ENCODE data around the gene CXCL16. TPM values are rescaled to one million over a fixed set of nuclear protein-coding genes. Genes with fewer than 3 reads are reported as not detected.
A peak's percentile ranks its signal among the peaks of the same experiment; 100 is the strongest.

Gene CXCL16
- total RNA-seq, 6 experiments from 2014 or later, result 13.3 to 69.6 (median 31.3) TPM

GRCh38 chr17:4780325-4780955 lies 40.7 kb upstream of the CXCL16 start:
- ATAC-seq (no peak), DNase-seq (no peak)
- intact Hi-C loops (cut with DNase I), result loop anchor here (10.0 kb wide), 1 partner anchor 46 kb away; the partner anchor contains the start of genes CXCL16 (in 2 of the 2), MED11 (in 2 of the 2) and ZMYND15 (in 2 of the 2)

GRCh38 chr17:4777969-4778760 lies 38.4 kb upstream of the CXCL16 start:
- Histone ChIP-seq H3K4me1 (no peaks in the 10 kb centered on the region), H3K27me3 (no peaks in the 10 kb centered on the region), H3K27ac (no peak overlapping the region), H3K36me3 (no peaks in the 10 kb centered on the region), H3K4me3 (no peak overlapping the region), H3K9me3 (no peaks in the 10 kb centered on the region)
- intact Hi-C loops (cut with DNase I), result no loop called here
- WGBS (ENCODE audit: insufficient coverage, low coverage, low lambda C conversion rate, missing lambda C conversion rate), result 65% methylated on average over 8 of the region's 9 CpGs
- DNase-seq (no peak), ATAC-seq (peak in 1 of 4 donors; percentile 51)
- TF ChIP-seq CTCF (IDR thresholded peaks at IDR 0.05) (no peak), POLR2A (IDR thresholded peaks at IDR 0.05) (no peak)

More at GRCh38 chr17:4780325-4780955, 40.7 kb upstream of the CXCL16 start:
- Histone ChIP-seq H3K4me1 (no peaks in the 10 kb centered on the region), H3K9me3 (no peaks in the 10 kb centered on the region), H3K27ac (no peak overlapping the region), H3K27me3 (no peaks in the 10 kb centered on the region), H3K4me3 (no peak overlapping the region), H3K36me3 (no peaks in the 10 kb centered on the region)
- TF ChIP-seq CTCF (IDR thresholded peaks at IDR 0.05), result no peak
- no peak for TF ChIP-seq POLR2A (IDR thresholded peaks at IDR 0.05)
- WGBS (ENCODE audit: insufficient coverage, low coverage, low lambda C conversion rate, missing lambda C conversion rate), result 66% methylated on average over 2 of the region's 11 CpGs

GRCh38 chr17:4772235-4772613 lies 32.5 kb upstream of the CXCL16 start:
- peaks cover 0 to 16% (median 0%) of the 10 kb centered on the region in 4 donors for H3K4me1 ChIP-seq
- DNase-seq (no peak), ATAC-seq (peak in 3 of 4 donors; percentile 40 to 62 (median 60))
- intact Hi-C loops (cut with DNase I), result no loop called here
- WGBS (ENCODE audit: insufficient coverage, low coverage, low lambda C conversion rate, missing lambda C conversion rate), result 36% methylated on average over 8 of the region's 10 CpGs
- H3K27me3 ChIP-seq, result no peaks in the 10 kb centered on the region
- H3K9me3 ChIP-seq, result no peaks in the 10 kb centered on the region
- peak overlapping the region; percentile 66 to 96 (median 88) for H3K27ac ChIP-seq
- H3K4me3 ChIP-seq, result peak overlapping the region; percentile 52 to 64 (median 53)
- TF ChIP-seq CTCF (IDR thresholded peaks at IDR 0.05) (no peak), POLR2A (IDR thresholded peaks at IDR 0.05) (no peak)
- no peaks in the 10 kb centered on the region for H3K36me3 ChIP-seq

- peaks cover 0 to 16% (median 0%) of the 10 kb centered on the region in 4 donors for H3K4me1 ChIP-seq
- no peaks in the 10 kb centered on the region for H3K27me3 ChIP-seq
- peak within 1 kb of the TSS; percentile 52 to 64 (median 53) for H3K4me3 ChIP-seq
- intact Hi-C loops (cut with DNase I), result no loop called here
- no peaks in the 10 kb centered on the region for H3K36me3 ChIP-seq
- ATAC-seq (peak; percentile 89 to 96 (median 95)), DNase-seq (peak; percentile 79 to 87 (median 86))
- TF ChIP-seq CTCF (IDR thresholded peaks at IDR 0.05) (no peak), POLR2A (IDR thresholded peaks at IDR 0.05) (peak; percentile 87)
- H3K27ac ChIP-seq, result peak within 1 kb of the TSS; percentile 66 to 96 (median 88)
- WGBS (ENCODE audit: insufficient coverage, low coverage, low lambda C conversion rate, missing lambda C conversion rate), result 19% methylated on average over 9 of the region's 13 CpGs
- no peaks in the 10 kb centered on the region for H3K9me3 ChIP-seq
Measured at GRCh38 chr17:4771519-4772234, 31.9 kb upstream of the CXCL16 start, which contains the start of gene TM4SF5. TSS of gene TM4SF5 (plus strand) at chr17:4771886. CDS start at chr17:4771923, 37 bp downstream.

Data from right lobe of liver (tissue), 6 donors.